HG03196 (cell line): ENCODE measurements around the gene POTEJ.
"Not testable (repeated sequence)": the region's sequence is repeated elsewhere in the genome, so short reads cannot be mapped to it uniquely, and the experiment has no call there.

ENCODE experiments used
- ATAC-seq: cut with Tn5 transposase; IDR thresholded peaks from one replicate; pipeline ENCODE4 v1.9.1; 2021; ENCODE audit not compliant: unreplicated experiment

The POTEJ gene

DNA sequence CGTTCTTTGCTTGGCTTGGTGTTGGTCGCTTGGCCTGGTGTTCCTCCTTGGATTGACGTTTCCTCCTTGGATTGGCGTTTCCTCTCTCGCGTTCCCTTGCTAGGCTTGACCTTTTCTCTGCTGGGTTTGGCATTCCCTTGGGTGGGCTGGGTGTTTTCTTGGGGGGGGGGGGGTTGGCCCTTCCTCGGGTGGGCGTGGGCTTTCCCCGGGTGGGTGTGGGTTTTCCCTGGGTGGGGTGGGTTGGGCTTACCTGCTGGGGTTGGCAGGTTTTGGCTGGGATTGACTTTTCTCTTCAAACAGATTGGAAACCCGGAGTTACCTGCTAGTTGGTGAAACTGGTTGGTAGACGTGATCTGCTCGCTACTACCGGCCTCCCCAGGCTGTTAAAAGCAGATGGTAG lies at the start of gene POTEJ:
Gene POTEJ (plus strand): TSS at position 301 of the 400 bp plus-strand sequence. CDS start 93 bp downstream, at position 394.
- not testable (repeated sequence) for ATAC-seq

DNA sequence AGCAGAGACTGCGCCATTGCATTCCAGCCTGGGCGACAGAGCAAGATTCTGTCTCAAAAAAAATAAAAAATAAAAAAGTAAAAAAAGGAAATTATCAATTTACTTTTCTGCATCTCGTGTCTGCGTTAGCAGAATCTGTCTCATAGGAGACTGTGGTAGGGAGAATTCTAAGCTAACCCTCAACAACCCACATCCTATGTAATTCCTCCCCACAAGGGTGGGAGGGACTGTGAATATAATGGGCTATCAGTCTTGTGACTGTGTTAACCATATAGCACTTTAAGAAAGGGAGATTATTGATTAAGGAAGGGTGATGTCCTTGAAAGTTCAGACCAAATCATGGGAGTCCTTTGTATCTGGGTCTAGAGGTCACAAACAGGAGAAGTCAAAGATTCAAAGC lies 45.1 kb upstream of the POTEJ start:
- ATAC-seq, result not testable (repeated sequence)

DNA sequence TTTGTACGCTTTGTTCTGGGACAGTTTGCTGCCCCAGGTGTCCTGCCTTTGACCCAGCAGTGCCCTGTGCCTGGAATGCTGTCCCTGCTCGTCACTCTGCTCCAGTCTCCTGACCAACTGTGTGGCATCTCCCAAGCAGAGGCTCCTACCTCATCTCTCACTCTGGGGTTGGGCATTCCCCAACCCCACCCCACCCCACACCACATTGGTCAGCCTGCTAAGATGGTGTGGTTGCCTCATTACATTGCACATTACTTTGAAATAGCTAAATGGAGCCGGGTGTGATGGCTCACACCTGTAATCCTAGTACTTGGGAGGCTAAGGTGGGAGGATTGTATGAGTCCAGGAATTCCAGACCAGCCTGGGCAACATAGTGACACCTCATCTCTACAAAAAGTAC lies 39.3 kb upstream of the POTEJ start:
- ATAC-seq, result not testable (repeated sequence)

DNA sequence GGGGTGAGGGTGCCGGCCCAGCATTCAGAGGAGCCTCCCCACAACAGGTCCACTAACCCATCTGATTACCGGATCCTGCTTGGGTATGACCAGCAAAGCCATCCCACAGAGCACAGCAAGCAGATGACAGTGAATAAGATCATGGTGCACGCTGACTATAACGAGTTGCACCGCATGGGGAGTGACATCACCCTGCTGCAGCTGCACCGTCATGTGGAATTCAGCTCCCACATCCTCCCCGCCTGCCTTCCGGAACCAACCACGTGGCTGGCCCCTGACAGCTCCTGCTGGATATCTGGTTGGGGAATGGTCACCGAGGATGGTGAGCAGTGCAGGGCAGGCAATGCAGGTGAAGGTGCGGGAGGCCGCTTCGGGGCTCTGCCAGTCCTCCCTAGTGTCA lies 37.0 kb upstream of the POTEJ start:
- not testable (repeated sequence) for ATAC-seq

DNA sequence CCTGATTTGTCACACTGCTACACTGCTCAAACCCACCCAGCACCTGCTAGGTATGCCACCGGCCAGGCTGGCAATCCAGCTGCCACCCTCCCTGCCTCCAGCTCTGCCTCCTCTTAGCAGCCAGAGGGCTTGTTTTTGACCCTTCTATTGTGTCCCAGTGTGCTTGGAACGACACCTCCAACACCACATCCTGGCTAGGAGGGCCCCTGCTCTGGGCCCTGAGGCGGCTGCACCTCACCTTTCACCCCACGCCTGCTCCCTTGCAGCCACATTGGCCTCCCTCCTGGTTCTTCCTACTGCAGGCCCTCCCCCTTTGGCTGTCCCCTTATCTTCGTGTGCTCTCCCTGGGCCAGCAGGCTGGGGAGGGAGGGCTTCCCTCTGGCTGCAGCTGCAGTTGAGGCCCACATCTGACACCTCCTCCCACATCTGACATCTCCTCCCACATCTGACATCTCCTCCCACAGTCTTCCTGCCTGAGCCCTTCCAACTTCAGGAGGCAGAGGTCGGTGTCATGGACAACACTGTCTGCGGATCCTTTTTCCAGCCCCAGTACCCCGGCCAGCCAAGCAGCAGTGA lies 34.9 kb upstream of the POTEJ start:
- ATAC-seq, result not testable (repeated sequence)

DNA sequence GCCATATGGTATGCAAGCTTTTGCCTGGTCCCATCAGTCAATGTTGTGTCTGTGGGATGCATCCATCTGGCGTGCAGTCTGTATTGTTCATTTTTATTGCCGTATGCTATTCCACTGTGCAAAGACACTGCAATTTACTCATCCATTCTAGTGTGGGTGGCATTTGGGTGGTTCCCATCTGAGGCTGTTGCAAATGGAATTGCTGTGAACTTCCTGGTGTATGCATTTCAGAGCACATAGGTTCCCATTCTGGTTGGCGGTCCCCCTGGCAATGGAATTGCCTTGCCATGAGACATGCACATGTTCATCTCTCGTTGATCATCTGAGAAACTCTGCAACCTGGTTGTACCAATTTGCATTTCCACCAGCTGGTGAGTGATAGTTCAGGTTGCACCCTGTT lies 33.7 kb upstream of the POTEJ start:
- not testable (repeated sequence) for ATAC-seq

DNA sequence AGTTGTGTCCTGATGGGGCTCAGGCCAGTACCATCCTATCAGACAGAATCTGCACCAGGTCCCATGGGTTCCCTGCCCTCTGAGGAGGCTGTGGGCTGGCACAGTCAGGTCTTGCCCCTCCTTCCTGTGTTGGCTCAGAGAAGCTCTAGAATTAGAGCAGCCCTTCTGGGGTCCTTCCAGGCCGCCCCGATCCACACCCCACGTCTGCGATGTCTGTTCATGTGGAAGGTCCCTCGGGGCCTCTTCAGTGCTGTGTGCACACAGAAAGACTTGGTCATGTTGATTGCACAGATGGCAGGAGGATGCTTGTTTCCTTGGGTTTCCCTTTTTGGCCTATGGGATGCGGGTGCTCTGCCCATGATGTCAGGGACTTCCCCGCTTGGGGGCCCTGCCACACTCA lies 32.1 kb upstream of the POTEJ start:
- ATAC-seq, result not testable (repeated sequence)

DNA sequence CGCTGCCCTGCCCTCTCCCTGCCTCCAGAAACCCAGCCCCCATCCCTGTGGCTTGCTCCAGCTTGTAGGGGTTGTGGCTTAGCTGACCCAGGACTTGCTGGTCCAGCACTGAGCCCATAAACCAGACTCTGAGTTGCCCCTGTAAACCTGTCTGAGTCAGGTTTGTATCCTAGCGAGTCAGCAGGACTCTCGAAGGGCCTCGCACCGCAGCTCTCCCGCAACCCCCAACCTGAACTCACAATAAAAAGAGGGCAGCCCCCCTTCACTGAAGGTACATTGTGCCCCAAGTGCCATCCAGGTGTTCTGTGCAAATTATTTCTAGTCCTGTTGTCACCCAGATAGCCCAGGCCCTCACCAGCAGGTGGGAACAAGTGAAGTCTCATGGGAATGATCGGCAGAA lies 29.7 kb upstream of the POTEJ start:
- not testable (repeated sequence) for ATAC-seq

DNA sequence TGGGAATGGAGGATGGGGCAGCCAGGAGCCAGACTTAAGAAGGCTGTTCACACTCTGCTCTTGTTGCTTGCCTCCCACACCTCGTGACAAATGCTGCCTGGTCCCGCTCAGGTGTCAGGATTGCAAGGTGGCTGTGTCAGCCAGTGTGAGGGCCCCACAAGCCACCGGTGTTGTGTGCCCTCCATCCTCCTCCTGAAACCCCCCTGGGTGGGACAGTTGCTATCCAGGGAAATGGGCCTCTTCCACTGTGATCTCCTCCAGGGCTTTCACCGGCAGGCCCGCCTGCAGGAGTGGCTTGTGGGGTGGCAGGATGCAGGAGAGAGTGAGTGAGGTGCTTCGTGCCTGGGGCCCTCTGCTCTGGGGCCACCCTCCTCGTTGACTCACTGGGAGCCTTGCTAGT lies 28.3 kb upstream of the POTEJ start:
- ATAC-seq, result not testable (repeated sequence)

DNA sequence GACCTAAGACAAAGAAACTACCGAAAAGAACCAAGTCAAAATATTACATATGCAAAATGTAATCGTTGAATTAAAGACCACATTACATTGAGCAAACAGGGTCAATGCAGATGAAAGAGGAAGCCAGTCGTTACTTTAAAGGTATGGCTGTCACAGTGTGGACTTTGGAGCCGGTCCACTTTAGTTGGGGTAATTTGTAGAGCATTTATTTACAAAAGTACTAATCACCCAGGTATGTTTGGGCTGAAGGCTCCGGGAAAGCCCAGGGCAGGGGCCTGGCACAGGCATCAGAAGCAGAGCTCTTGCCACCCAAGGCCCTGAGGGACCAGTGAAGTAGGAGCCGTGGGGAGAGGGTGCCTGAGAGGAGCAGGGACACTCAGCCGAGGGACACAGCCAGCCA lies 27.7 kb upstream of the POTEJ start:
- ATAC-seq, result not testable (repeated sequence)

DNA sequence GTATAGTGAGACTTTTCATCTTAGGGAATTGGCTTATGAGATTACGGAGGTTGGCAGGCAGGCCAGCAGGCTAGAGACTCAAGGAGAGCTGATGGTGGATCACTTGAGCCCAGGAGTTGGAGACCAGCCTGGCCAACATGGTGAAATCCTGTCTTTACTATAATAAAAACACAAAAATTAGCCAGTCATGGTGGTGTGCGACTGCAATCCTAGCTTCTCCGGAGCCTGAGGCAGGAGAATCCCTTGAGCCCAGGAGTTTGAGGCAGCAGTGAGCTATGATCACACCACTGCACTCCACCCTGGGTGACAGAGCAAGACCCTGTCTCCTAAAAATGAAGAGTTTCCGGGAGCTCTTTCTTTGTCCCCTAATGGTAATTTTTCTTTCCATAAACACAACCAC lies 26.5 kb upstream of the POTEJ start:
- ATAC-seq, result not testable (repeated sequence)

DNA sequence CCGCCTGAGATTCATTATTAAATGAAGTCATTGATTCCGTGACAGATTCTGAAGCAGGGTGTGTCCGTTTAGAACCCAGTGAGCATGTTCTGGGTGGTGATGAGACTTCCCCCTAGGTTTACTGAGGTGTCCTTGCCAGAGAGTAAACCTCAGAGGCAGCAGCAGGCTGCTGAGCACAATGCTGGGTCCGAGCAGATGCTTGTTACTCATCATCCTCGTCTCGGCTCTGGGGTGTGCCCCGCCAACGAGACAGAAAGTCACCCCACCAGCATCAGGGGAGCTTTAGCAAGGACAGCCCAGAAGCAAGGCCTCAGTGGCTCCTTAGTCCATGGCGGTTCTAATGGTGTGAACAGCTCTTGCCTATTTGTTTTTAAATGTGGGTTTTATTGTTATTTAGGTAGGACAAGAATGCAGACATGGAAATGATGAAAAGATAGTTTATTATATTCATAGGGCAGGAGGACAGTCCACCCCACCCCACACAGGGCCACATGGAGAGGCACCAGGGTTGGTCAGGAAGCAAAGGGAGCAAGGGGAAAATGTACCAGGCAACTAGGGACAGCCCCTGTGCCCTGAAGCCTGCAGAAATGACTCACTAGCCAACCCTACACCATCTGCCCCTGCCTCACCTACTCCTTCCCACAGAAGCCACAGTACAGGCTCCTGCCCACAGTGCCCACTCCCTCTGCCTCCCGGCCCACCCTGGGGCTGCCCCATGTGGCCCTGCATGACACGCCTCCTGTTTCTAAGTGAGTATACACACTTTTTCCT lies 22.4 kb upstream of the POTEJ start:
- ATAC-seq, result peak; percentile 92

DNA sequence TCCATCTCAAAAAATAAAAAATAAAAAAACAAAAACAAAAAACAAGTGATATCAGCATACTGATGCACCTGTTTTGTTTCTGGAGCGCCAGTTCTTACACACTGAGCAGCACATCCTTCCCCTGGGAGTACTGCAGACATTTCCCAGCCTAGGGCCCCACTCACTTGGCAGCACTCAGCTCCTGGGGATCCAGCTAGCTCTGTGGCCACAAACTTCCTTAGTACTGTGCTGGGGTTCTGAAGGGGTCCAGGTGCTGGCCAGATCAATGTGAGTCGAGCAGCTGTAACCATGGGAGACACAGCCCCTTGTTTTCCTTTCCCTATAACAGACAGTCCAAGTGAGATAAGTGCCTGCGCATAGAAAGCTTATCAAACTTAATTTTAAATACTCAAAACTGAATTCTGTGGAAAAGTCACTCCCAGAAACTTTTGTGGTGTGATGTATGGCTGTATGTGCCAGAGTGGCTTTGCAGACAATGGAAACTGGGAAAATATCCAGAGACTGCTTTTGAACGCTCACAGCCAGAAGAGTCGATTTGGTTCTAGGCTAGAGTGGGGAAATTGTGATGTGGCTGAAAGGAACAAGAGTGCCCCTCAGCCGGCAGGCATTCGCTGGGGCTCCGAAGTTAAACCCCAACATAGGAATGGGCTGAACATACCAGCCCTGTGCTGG lies 20.9 kb upstream of the POTEJ start:
- ATAC-seq, result not testable (repeated sequence)

DNA sequence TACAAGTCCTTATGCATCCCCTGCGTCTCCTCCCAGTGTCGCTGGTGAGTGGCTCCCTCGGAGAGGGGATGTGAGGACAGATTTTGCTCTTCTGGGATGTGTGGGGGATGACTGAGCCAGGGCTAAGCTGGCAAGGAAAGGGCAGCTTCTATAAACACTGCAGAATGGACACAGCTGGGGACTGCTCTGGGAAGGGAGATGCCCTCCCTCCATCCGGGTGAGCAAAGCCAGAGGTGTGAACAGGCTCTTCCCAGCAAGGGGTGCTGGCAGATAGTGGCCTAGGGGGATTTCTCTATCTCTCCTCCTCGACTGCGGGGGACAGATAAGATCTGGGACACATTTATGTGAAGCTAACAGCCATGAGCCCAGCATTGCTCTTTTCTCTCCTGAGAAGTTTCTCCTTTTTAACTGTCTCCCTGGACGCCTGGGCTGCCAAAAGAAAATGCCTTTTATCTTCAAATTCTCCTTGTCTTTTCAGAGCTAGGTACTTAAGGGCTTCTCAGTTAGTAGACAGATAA lies 20.3 kb upstream of the POTEJ start:
- not testable (repeated sequence) for ATAC-seq

DNA sequence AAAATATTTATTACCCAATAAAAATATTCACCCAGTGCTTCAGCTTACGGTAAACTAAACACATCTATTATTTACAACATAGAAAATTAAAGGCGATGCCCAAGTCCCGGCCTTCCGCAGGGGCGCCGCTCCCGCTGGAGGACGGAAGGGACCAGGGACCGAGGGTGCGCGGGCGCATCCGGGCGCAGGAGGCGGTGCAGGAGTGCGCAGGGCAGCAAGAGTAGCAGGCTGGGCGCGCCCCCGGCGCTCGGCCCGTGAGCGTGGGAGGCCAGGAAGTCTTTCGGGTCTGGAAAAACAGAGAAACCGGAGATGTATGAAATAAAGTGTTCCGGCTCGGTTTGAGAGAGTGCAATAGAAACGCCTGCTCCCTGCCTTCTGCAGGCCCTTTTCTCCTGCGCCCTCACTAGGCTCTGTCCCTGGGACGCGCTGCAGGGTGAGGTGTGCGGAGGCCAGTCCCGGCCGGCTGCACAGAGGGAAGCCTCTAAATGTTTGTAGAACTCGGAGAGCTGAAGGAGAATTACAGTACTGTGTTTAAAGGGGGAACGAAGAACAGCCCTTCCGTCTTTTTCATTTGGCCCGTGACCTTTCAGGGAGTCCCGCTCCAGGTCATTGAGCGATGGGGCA lies 18.3 kb upstream of the POTEJ start:
- ATAC-seq, result not testable (repeated sequence)

DNA sequence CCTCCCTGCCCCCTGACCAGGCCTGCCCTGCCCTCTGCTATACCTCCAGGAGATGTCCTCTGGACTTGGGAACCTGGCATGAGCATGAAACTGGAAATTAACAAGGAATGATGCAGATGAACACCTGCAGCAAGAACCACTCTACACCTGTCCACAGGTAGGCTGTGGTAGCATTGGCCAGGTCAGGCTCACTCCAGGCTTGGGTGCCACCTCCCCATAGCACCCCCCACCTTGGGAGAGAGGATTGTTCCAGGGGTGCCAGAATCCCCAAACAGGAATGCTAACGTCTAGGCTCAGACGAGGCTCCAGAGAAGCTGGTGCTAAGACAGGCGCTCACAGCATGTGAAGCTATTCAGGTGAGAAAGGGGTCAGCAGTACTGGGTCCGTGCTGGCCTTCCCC lies 17.2 kb upstream of the POTEJ start:
- ATAC-seq, result not testable (repeated sequence)

DNA sequence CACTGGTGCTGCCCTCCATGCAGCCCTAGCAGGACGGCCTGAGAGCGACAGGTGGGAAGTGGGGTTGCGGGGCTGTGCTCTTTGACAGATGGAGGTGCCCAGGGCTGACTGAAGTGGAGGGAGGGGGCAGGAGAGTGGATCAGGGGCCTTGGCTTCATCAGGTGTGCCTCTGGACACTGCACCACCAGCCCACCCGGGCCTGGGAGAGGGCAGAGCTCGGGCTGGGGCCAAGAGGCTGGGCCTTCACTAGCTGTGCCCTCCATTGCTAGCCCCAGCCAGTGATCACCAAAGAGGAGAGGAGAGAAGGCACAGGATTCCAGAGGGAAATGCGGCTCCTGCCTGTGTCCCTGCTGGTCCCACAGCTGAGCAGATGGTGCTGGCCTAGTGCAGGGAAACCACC lies 14.5 kb upstream of the POTEJ start:
- not testable (repeated sequence) for ATAC-seq

DNA sequence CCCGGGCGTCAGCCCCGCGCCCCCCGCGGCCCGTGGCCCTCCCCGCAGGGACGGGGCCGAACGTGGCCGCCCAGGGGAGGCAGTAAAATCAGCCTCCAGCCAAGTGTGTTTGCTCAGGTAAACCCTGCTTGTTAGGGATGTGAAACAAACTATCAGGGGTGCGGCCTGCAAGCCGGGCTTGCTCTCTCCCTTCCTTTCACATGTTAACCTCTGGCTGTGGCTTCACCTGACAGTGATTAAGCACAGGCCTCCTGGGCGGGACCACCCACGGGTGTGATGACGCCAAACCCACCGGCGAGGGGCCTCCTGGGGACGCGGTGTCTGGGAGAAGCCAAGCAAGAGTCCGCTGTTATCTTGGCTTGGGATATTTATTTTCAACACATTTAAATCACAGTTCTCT lies 13.2 kb upstream of the POTEJ start:
- not testable (repeated sequence) for ATAC-seq

DNA sequence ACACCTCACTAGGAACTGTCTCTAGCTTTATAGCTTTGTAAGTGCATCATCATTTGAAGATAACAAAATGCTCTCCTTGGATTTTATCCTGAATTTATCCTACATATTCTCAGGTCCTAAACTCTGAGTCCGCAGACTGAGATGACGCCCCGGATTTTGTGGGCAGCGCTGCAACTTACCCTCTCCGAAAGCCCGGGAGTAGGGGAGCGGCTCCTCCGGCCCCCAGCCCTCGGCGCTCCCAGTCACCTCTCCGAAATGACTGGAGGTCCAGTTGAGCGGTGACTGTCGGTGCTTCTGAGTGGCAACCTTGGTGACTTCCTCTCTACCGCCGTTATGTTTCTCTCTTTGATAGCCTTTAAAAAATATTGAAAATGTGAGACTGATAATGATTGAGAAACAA lies 12.8 kb upstream of the POTEJ start:
- not testable (repeated sequence) for ATAC-seq

DNA sequence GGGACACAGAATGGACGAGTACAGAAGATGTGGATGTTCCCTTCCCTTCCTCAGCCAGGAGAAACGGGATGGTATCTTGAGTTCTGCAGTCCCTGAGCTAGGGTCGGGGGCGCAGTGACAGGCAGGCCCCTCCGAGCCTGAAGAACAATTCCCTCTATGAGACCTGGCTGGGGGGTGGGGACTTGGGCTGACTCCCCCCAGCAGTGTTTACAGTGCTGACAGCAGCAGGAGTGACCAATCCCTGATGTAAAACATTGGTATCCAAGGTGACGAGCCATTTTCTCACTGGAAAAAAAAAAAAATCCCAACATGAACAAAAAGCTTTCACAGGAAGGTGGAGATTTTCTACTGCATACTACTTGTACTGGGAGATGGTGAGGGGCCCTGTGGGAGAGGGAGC lies 11.8 kb upstream of the POTEJ start, which contains the start of gene CFC1:
Gene CFC1 (minus strand): TSS at position 183 of the 400 bp plus-strand sequence. CDS start 288 bp downstream, outside the sequence.
- ATAC-seq, result not testable (repeated sequence)

DNA sequence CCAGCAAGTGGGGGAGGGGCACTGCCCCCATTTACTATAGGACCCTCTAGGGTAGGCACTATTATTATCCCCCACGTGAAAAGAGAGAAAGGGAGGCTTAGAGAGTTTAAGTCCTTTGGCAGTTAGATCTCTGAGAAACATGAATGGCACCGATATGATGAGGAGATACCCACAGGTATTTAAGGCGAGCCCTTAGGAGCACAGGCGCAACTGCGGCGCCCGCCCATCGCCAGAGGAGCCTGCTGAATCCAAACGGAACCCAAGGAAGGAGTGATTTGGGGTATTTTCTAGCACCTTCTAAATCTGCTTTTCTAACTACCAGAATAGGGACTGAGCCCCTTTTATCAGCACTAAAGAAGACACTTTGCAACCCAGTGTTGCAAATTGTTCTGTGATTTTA lies 11.3 kb upstream of the POTEJ start:
- ATAC-seq, result not testable (repeated sequence)
